Stomach smooth muscle (tissue), 2 donors: ENCODE data around the gene GH2.
"Not testable (repeated sequence)": the region's sequence is repeated elsewhere in the genome, so short reads cannot be mapped to it uniquely, and the experiment has no call there.

Experiments
- H3K27ac ChIP-seq: one replicate; pipeline ENCODE4 v1.7.0; 2013; ENCODE audit warnings: mild to moderate bottlenecking, low read length, inconsistent platforms
- H3K27me3 ChIP-seq, 2 donors: one replicate each; pipeline ENCODE4 v1.7.0; 2013; ENCODE audit warnings: low read length in 2 of 2; ENCODE audit not compliant: insufficient read depth in 2 of 2, control insufficient read depth in 1 of 2
- H3K36me3 ChIP-seq, 2 donors: one replicate each; pipeline ENCODE4 v1.7.0; 2013; ENCODE audit warnings: low read length in 2 of 2; ENCODE audit not compliant: control insufficient read depth in 2 of 2, insufficient read depth in 2 of 2
- H3K4me1 ChIP-seq: one replicate; pipeline ENCODE4 v1.7.0; 2013; ENCODE audit warnings: low read length; ENCODE audit not compliant: control insufficient read depth, insufficient read depth
- H3K4me3 ChIP-seq, 2 donors: one replicate each; pipeline ENCODE4 v1.7.0; 2013; ENCODE audit warnings: low read length in 2 of 2
- H3K9ac ChIP-seq, 2 donors: one replicate each; pipeline ENCODE4 v1.7.0; 2013; ENCODE audit warnings: low read length in 2 of 2, mild to moderate bottlenecking in 1 of 2
- H3K9me3 ChIP-seq, 2 donors: one replicate each; pipeline ENCODE4 v1.7.0; 2013; ENCODE audit warnings: low read length in 2 of 2; ENCODE audit not compliant: control insufficient read depth in 2 of 2
- donor health status: healthy.
- donor health status: Pancreatic carcinoma.

Gene GH2

DNA sequence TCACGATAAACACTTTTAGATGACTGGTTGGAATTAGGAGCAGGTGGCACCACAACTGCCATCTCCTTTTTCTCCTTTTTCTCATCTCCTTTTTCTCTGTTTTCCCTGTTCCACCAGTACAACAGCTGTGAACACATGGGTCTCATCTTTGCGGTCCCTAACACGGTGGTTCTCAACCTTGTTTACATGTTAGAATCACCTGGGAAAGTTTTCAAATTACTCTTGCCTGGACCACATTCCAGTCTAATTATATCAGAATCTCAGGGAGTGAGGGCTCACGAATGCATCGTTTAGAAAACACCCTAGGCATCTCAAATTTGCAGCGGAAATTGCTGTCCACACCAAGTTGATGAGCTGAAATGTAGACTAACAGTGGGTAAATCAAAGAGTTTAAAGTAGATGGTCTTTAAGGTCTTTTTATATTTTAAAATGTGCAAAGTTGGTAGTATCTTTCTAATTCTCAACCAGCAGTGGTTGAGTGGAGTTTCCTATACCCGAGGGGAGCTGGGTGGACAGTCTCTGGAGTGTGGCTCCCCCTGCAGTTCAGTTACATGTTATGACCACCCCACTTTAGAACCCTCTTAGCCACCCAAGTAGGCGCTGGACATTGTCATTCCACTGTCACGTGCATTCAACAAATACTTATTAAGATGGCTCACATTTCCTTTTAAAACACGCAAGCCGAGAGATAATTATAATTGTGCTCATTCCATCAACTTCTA lies 10.7 kb upstream of the GH2 start:
- not testable (repeated sequence) for H3K4me3 ChIP-seq, H3K27ac ChIP-seq, H3K4me1 ChIP-seq

GRCh38 chr17:63889026-63889848 lies 7.5 kb upstream of the GH2 start:
- not testable (repeated sequence) for H3K9me3 ChIP-seq, H3K27me3 ChIP-seq, H3K9ac ChIP-seq, H3K4me3 ChIP-seq, H3K27ac ChIP-seq, H3K4me1 ChIP-seq, H3K36me3 ChIP-seq

More for the DNA sequence above, 10.7 kb upstream of the GH2 start:
- H3K27me3 ChIP-seq, H3K9ac ChIP-seq, H3K36me3 ChIP-seq, H3K9me3 ChIP-seq: not testable (repeated sequence)

- H3K36me3 ChIP-seq, H3K27me3 ChIP-seq, H3K4me3 ChIP-seq, H3K4me1 ChIP-seq, H3K27ac ChIP-seq, H3K9ac ChIP-seq, H3K9me3 ChIP-seq: not testable (repeated sequence)
Observed at GRCh38 chr17:63885119-63885518, 3.4 kb upstream of the GH2 start.

GRCh38 chr17:63882626-63883126 lies 932 bp upstream of the GH2 start:
- H3K36me3 ChIP-seq, H3K9ac ChIP-seq, H3K27ac ChIP-seq, H3K4me1 ChIP-seq, H3K9me3 ChIP-seq, H3K27me3 ChIP-seq, H3K4me3 ChIP-seq: not testable (repeated sequence)

- not testable (repeated sequence) for H3K9ac ChIP-seq, H3K36me3 ChIP-seq
Observed at GRCh38 chr17:63881337-63881736, 407 bp downstream of the GH2 start.

GRCh38 chr17:63880706-63881105 lies 1.0 kb downstream of the GH2 start:
- Histone ChIP-seq H3K9ac (no peak overlapping the region), H3K36me3 (no peaks in the 10 kb centered on the region), H3K9me3 (no peaks in the 10 kb centered on the region), H3K4me1 (no peaks in the 10 kb centered on the region), H3K27ac (no peak overlapping the region), H3K27me3 (no peaks in the 10 kb centered on the region), H3K4me3 (no peak overlapping the region)

More at GRCh38 chr17:63881337-63881736, 407 bp downstream of the GH2 start:
- H3K27ac ChIP-seq, H3K27me3 ChIP-seq, H3K9me3 ChIP-seq, H3K4me1 ChIP-seq, H3K4me3 ChIP-seq: not testable (repeated sequence)

DNA sequence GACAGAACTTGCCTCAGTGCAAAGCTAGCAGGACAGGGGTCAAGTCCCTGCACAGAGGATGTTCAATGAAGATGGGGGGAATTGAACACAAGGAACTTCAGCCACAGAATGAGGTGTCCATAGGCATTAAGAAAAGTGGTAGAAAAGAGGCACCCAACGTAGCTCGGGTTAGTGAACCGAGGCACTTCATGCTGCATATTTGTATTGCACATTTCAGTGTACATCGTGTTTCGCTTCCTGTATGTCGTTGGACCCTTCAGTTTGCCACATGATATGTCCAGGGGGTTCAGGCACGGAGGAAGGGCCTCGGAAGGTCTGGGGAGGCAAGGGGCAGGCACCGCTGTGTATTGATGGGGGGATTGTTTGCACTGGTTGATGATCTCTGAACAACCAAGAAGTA lies 3.3 kb downstream of the GH2 start:
- not testable (repeated sequence) for H3K27ac ChIP-seq, H3K4me3 ChIP-seq, H3K27me3 ChIP-seq, H3K9me3 ChIP-seq, H3K9ac ChIP-seq, H3K4me1 ChIP-seq, H3K36me3 ChIP-seq

- not testable (repeated sequence) for H3K36me3 ChIP-seq, H3K27ac ChIP-seq, H3K4me1 ChIP-seq, H3K9me3 ChIP-seq, H3K9ac ChIP-seq, H3K27me3 ChIP-seq, H3K4me3 ChIP-seq
Observed at GRCh38 chr17:63874693-63875092, 7.1 kb downstream of the GH2 start.

- not testable (repeated sequence) for H3K4me1 ChIP-seq, H3K36me3 ChIP-seq, H3K4me3 ChIP-seq, H3K9me3 ChIP-seq, H3K27me3 ChIP-seq, H3K27ac ChIP-seq, H3K9ac ChIP-seq
Observed at GRCh38 chr17:63874061-63874626, 7.6 kb downstream of the GH2 start.

GRCh38 chr17:63873577-63873976 lies 8.2 kb downstream of the GH2 start, which contains the start of gene CSH2:
Gene CSH2 (minus strand): TSS chr17:63873677. CDS start chr17:63873614, 63 bp downstream.
- H3K9me3 ChIP-seq, H3K36me3 ChIP-seq, H3K9ac ChIP-seq: not testable (repeated sequence)

More at GRCh38 chr17:63873577-63873976, 8.2 kb downstream of the GH2 start, which contains the start of gene CSH2:
- not testable (repeated sequence) for H3K27ac ChIP-seq, H3K4me1 ChIP-seq, H3K4me3 ChIP-seq, H3K27me3 ChIP-seq
